8988T (cell line): ENCODE data around the gene WDR81.
"Not testable (repeated sequence)": the region's sequence is repeated elsewhere in the genome, so short reads cannot be mapped to it uniquely, and the experiment has no call there.

Source experiments
- DNase-seq: peaks from one replicate; pipeline ENCODE4 v3.0.0; 2011

Gene WDR81

GRCh38 chr17:1755827-1756262 lies 31.3 kb downstream of the WDR81 start:
- DNase-seq, result no peak

GRCh38 chr17:1758807-1759206 lies 34.3 kb downstream of the WDR81 start:
- DNase-seq, result no peak

- no peak for DNase-seq
These were observed 35.0 kb downstream of the WDR81 start for GRCh38 chr17:1759529-1759928.

GRCh38 chr17:1762233-1762900 lies 37.9 kb downstream of the WDR81 start:
- DNase-seq, result no peak

GRCh38 chr17:1762901-1763898 lies 38.7 kb downstream of the WDR81 start:
- DNase-seq, result no peak

GRCh38 chr17:1764284-1764683 lies 39.8 kb downstream of the WDR81 start:
- no peak for DNase-seq

GRCh38 chr17:1764705-1765104 lies 40.2 kb downstream of the WDR81 start:
- DNase-seq, result not testable (repeated sequence)

GRCh38 chr17:1765576-1765975 lies 41.1 kb downstream of the WDR81 start:
- DNase-seq, result no peak

- no peak for DNase-seq
These were observed 42.1 kb downstream of the WDR81 start for GRCh38 chr17:1766382-1767135.

- no peak for DNase-seq
These were observed 42.9 kb downstream of the WDR81 start for GRCh38 chr17:1767358-1767757.

- no peak for DNase-seq
These were observed 45.4 kb downstream of the WDR81 start for GRCh38 chr17:1769822-1770477.

- not testable (repeated sequence) for DNase-seq
These were observed 48.6 kb downstream of the WDR81 start for GRCh38 chr17:1773000-1773695.

GRCh38 chr17:1773696-1774181 lies 49.2 kb downstream of the WDR81 start:
- DNase-seq, result no peak

- DNase-seq, result no peak
These were observed 50.1 kb downstream of the WDR81 start for GRCh38 chr17:1774390-1775176.

GRCh38 chr17:1776328-1776727 lies 51.8 kb downstream of the WDR81 start:
- no peak for DNase-seq

GRCh38 chr17:1776857-1777256 lies 52.4 kb downstream of the WDR81 start:
- DNase-seq, result no peak

GRCh38 chr17:1779571-1780131 lies 55.1 kb downstream of the WDR81 start:
- DNase-seq, result no peak

- DNase-seq, result no peak
These were observed 57.7 kb downstream of the WDR81 start for GRCh38 chr17:1782171-1782567.

- no peak for DNase-seq
These were observed 58.8 kb downstream of the WDR81 start for GRCh38 chr17:1783271-1783670.

- peak; percentile 43 for DNase-seq
These were observed 59.5 kb downstream of the WDR81 start for GRCh38 chr17:1783834-1784611.
